Measurements from ENCODE around the gene SYVN1. TPM values are rescaled to one million over a fixed set of nuclear protein-coding genes. Genes with fewer than 3 reads are reported as not detected.

The SYVN1 gene
- total RNA-seq, 1 experiment from 2014 or later: 51.5 TPM

GRCh38 chr11:65182258-65183170, 48.2 kb upstream of the SYVN1 start:
- Histone ChIP-seq H3K4me2 (peak overlapping the region; percentile 96), H2AFZ (peak overlapping the region; percentile 71), H3K79me2 (ENCODE audit: low read depth) (peaks cover 69% of the 10 kb centered on the region), H3F3A (ENCODE audit: insufficient read depth, low read depth) (peaks cover 51% of the 10 kb centered on the region), H3K4me3 (peak overlapping the region; percentile 97), H3K9me3 (ENCODE audit: insufficient read depth, low read depth) (no peaks in the 10 kb centered on the region), H4K20me1 (ENCODE audit: insufficient read depth) (peaks cover 19% of the 10 kb centered on the region), H3K27ac (peak overlapping the region; percentile 81), H3K36me3 (ENCODE audit: low read depth) (peaks cover 27% of the 10 kb centered on the region), H3K27me3 (ENCODE audit: insufficient read depth, low read depth) (no peaks in the 10 kb centered on the region), H3K4me1 (replicated peaks; ENCODE audit: insufficient read depth) (peaks cover 32% of the 10 kb centered on the region), H3K9me2 (ENCODE audit: insufficient read depth) (no peaks in the 10 kb centered on the region)
- intact Hi-C loops (cut with micrococcal nuclease; ENCODE audit: unreplicated experiment): loop anchor here (1.0 to 5.0 kb wide), 5 partner anchors 47 to 340 kb away; partner anchors contain the start of genes ATG2A, CDC42BPG, FAU and MRPL49
- POLR2A ChIA-PET (ENCODE audit: unreplicated experiment): interaction anchor here (0.5 to 2.6 kb wide), 8 partner anchors 47 to 177 kb away, joined by 3 to 25 read pairs (median 6); partner anchors contain the start of genes FAU, MRPL49 and SNX15
- CTCF ChIA-PET: interaction anchor here (0.5 to 1.6 kb wide), 7 partner anchors 18 to 918 kb away, joined by 3 to 10 read pairs (median 5); partner anchors contain the start of gene ZNHIT2
- no TSS peak for BruUV-seq (replicated peaks)
- TF ChIP-seq CTCF (conservative IDR thresholded peaks at IDR 0.05) (no peak), EZH2 (IDR thresholded peaks at IDR 0.05; ENCODE audit: low read depth) (no peak)
- peak; percentile 63 to 68 for DNase-seq

GRCh38 chr11:65181569-65182257, 47.4 kb upstream of the SYVN1 start, which contains the start of gene CAPN1:
TSS of gene CAPN1 (plus strand) at chr11:65181928. CDS start at chr11:65182702, 774 bp downstream.
- ChIA-PET POLR2A (ENCODE audit: unreplicated experiment) (interaction anchor here (0.6 to 2.6 kb wide), 6 partner anchors 47 to 135 kb away, joined by 4 to 25 read pairs (median 8); partner anchors contain the start of genes FAU and MRPL49), CTCF (interaction anchor here (0.5 to 1.6 kb wide), 8 partner anchors 17 to 94 kb away, joined by 3 to 10 read pairs (median 4); partner anchors contain the start of genes POLA2 and ZNHIT2)
- Histone ChIP-seq H3K36me3 (ENCODE audit: low read depth) (peaks cover 20% of the 10 kb centered on the region), H3K4me2 (peak within 1 kb of the TSS; percentile 96), H3K27me3 (ENCODE audit: insufficient read depth, low read depth) (no peaks in the 10 kb centered on the region), H3K4me1 (replicated peaks; ENCODE audit: insufficient read depth) (peaks cover 32% of the 10 kb centered on the region), H3K27ac (peak within 1 kb of the TSS; percentile 81), H3K4me3 (peak within 1 kb of the TSS; percentile 97), H4K20me1 (ENCODE audit: insufficient read depth) (peaks cover 18% of the 10 kb centered on the region), H2AFZ (peak within 1 kb of the TSS; percentile 82), H3K9me2 (ENCODE audit: insufficient read depth) (no peaks in the 10 kb centered on the region), H3K79me2 (ENCODE audit: low read depth) (peaks cover 67% of the 10 kb centered on the region), H3K9me3 (ENCODE audit: insufficient read depth, low read depth) (no peaks in the 10 kb centered on the region), H3F3A (ENCODE audit: insufficient read depth, low read depth) (peaks cover 51% of the 10 kb centered on the region)
- intact Hi-C loops (cut with micrococcal nuclease; ENCODE audit: unreplicated experiment): loop anchor here (1.0 to 5.0 kb wide), 6 partner anchors 28 to 339 kb away; partner anchors contain the start of genes ARL2, ATG2A, CDC42BPG and SNX15
- DNase-seq: peak; percentile 92 to 96
- TF ChIP-seq EZH2 (IDR thresholded peaks at IDR 0.05; ENCODE audit: low read depth) (no peak), CTCF (conservative IDR thresholded peaks at IDR 0.05) (no peak)
- no TSS peak for BruUV-seq (replicated peaks)
